Esophagus squamous epithelium (tissue), 5 donors: ENCODE data around the gene APBA2. TPM values are rescaled to one million over a fixed set of nuclear protein-coding genes. Genes with fewer than 3 reads are reported as not detected.

ENCODE experiments used
- DNase-seq: peaks from one replicate; lab custom pipeline; 2025; lab: John Stamatoyannopoulos, UW
- H3K27ac ChIP-seq, 4 donors: fragments of 200-600 bp; sonication (generic); one replicate each; pipeline ENCODE4 v1.5.1; 2016 to 2019; ENCODE audit warnings: mild to moderate bottlenecking in 1 of 4
- H3K27me3 ChIP-seq, 4 donors: fragments of 200-600 bp; sonication (generic); 1 replicate in 3 of 4; 2 replicates in 1 of 4; pipeline versions ENCODE4 v1.5.1 to v1.6.0; 2017 to 2021; ENCODE audit warnings: antibody characterized with exemption in 1 of 4
- H3K36me3 ChIP-seq, 3 donors: fragments of 200-600 bp; sonication (generic); one replicate each; pipeline ENCODE4 v1.5.1; 2016 to 2019
- H3K4me1 ChIP-seq, 3 donors: fragments of 200-600 bp; sonication (generic); one replicate each; pipeline ENCODE4 v1.5.1; 2017 to 2019
- H3K4me3 ChIP-seq, 4 donors: fragments of 200-600 bp; sonication (generic); 1 replicate in 3 of 4; 2 replicates in 1 of 4; pipeline ENCODE4 v1.5.1; 2016 to 2019; ENCODE audit warnings: mild to moderate bottlenecking in 2 of 4, moderate library complexity in 1 of 4
- H3K9me3 ChIP-seq, 3 donors: fragments of 200-600 bp; sonication (generic); one replicate each; pipeline ENCODE4 v1.5.1; 2016 to 2019
- POLR2A ChIP-seq, 4 donors: fragments of 450-650 bp; IDR thresholded peaks; one replicate each; pipeline ENCODE4 v1.6.1; 2017; ENCODE audit warnings: antibody characterized with exemption in 4 of 4, mild to moderate bottlenecking in 4 of 4, moderate library complexity in 3 of 4
- WGBS, 2 donors: methylation state at CpG; one replicate each; pipeline ENCODE4 v1.1.5; 2018; 5-methylcytosine and 5-hydroxymethylcytosine counted together
- intact Hi-C: fragments of 100-400 bp; cut with DNase I; formaldehyde crosslinking; loops from one replicate; pipeline ENCODE4 v1.15.0; 2022
- total RNA-seq, 4 donors: library from RNA; depleted of rRNA; stranded (reverse); fragments of >200 nt; gene quantifications; one replicate each; pipeline ENCODE4 v1.1.0, GENCODE V29; 2016
- TF ChIP-seq, protein P1 (sequence below), 6 experiments: fragments of 450-650 bp in 4 of 6; fragments of 200-600 bp in 2 of 6; sonication (generic) in 2 of 6; IDR thresholded peaks; one replicate each; pipeline ENCODE4 v1.5.1; 2016 to 2019; ENCODE audit warnings: antibody characterized with exemption in 6 of 6, mild to moderate bottlenecking in 4 of 6, moderate library complexity in 4 of 6
- donor health status: DM: yes; HTN: yes; CAD: no.

Gene APBA2
- total RNA-seq, 4 donors from 2014 or later, result 0.82 to 9.9 (median 1.6) TPM

DNA sequence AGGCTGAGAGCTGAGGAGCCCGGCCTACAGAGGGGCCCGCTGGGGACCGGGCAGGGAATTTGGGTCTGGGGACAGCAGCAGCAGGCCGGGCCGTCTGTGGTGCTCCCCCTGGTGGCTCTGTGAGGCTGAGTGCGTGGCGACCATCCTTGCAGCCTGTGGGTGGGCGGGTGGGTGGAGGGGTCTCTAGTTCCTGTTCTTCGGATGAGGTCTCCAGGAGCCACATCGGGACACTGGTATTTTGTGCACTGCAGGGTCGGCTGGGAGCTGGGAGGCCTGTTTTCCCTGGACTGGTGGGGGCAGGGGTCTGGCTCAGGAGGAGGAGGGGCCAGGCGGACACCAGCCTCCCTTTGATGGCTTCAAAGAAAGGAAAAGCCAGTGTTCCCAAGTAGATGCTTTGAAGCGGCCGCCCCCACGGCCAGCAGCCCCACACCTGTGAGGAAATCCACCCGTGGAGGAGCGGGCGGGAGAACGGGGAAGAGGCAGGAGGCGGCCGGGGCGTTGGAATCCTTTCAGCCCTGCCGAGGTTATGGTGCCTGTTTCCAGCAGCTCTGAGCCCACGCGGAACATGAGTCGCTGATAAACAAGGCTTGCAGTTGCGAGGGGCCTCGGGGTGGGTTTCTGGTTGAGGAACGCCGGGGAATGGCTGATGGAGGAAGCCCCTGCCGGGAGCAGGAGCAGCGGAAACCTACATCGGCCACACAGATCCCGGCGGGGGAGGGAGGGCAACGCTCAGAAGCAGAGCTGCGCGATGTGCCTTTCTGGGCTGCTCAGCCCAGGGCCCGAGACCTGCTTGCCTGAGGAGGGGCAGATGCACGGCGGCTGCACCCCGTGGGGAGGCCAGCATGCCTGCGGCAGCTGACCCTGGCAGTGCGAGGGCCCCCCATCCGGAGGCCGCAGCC is 229.6 kb downstream of the APBA2 start:
- peak overlapping the region in 3 of 4 donors; percentile 27 to 58 (median 36) for H3K4me3 ChIP-seq
- DNase-seq, result no peak
- WGBS, 2 donors, result 1 to 2% methylated on average over 20 to 30 of the region's 46 CpGs

DNA sequence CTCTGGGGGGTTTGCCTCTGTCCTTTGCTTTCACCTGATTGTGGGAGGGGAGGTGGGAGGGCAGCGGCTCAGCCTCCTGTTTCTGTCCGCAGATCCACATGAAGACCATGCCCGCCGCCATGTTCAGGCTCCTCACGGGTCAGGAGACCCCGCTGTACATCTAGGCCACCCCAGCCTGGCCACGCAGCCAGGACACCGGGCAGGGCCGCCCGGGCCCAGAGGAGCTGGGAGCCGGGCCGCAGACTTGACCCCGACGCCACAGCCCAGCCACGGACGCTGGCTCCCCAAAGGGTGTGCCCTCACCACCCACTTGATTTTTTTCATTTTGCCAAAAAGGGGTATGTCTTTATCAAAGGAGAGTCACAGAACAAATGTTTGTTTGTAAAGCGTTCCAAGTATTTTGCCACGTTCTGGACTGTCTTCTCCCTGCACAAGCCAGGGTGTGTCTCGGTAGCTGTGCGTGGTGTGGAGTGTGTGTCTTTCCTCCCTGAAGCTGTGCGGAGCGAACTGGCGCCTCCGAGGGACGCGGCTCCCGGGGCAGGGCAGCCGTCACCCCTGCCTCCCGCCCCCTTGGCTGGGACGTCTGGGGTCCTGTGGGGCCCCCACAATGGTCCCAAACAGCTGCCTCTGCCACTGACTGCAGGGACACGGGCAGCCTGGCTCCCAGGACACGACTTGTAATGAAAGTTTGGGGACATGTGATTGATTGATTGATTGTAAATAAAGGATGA is 231.4 kb downstream of the APBA2 start:
- Histone ChIP-seq H3K4me3 (no peak overlapping the region), H3K36me3 (no peaks in the 10 kb centered on the region), H3K27ac (no peak overlapping the region), H3K9me3 (no peaks in the 10 kb centered on the region), H3K4me1 (peaks cover 3 to 12% (median 4%) of the 10 kb centered on the region in 3 donors), H3K27me3 (peaks cover 0 to 24% (median 0%) of the 10 kb centered on the region in 4 donors)
- WGBS, 2 donors, result 80 to 81% methylated on average over 18 to 21 of the region's 32 CpGs
- intact Hi-C loops, result no loop called here
- no peak for DNase-seq
- TF ChIP-seq, protein P1, sequence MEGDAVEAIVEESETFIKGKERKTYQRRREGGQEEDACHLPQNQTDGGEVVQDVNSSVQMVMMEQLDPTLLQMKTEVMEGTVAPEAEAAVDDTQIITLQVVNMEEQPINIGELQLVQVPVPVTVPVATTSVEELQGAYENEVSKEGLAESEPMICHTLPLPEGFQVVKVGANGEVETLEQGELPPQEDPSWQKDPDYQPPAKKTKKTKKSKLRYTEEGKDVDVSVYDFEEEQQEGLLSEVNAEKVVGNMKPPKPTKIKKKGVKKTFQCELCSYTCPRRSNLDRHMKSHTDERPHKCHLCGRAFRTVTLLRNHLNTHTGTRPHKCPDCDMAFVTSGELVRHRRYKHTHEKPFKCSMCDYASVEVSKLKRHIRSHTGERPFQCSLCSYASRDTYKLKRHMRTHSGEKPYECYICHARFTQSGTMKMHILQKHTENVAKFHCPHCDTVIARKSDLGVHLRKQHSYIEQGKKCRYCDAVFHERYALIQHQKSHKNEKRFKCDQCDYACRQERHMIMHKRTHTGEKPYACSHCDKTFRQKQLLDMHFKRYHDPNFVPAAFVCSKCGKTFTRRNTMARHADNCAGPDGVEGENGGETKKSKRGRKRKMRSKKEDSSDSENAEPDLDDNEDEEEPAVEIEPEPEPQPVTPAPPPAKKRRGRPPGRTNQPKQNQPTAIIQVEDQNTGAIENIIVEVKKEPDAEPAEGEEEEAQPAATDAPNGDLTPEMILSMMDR (IDR thresholded peaks at IDR 0.05), result no peak
- no peak for TF ChIP-seq POLR2A (IDR thresholded peaks at IDR 0.05)

More for the DNA sequence above, 229.6 kb downstream of the APBA2 start:
- intact Hi-C loops, result no loop called here
- no peak for TF ChIP-seq POLR2A (IDR thresholded peaks at IDR 0.05)
- TF ChIP-seq, protein P1 (IDR thresholded peaks at IDR 0.05), result no peak
- H3K4me1 ChIP-seq, result peaks cover 3 to 12% (median 4%) of the 10 kb centered on the region in 3 donors
- no peaks in the 10 kb centered on the region for H3K9me3 ChIP-seq
- peaks cover 0 to 27% (median 0%) of the 10 kb centered on the region in 4 donors for H3K27me3 ChIP-seq
- H3K36me3 ChIP-seq, result no peaks in the 10 kb centered on the region
- H3K27ac ChIP-seq, result no peak overlapping the region

DNA sequence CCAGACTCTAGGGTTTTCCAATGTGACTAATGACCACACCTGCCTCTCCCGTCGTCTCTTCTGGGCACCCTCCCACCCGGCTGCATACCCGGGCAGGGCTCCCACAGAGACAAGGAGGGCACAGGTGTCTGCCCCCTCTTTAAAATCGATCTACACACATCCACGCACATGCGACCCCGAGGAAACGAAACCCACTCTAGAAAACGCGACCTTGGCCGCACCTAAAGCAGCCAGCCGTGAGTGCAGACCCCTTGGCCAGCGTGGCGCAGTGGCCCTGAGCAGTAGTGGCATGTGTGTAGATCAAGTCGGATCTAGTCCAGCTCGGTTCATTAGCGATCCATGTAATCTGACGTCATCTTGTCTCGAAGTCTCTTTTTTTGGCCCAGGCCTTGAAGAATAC is 232.0 kb downstream of the APBA2 start:
- H3K27ac ChIP-seq, result no peak overlapping the region
- 62 to 70% methylated on average over 15 to 16 of the region's 20 CpGs for WGBS, 2 donors
- no peaks in the 10 kb centered on the region for H3K9me3 ChIP-seq
- peaks cover 0 to 21% (median 0%) of the 10 kb centered on the region in 4 donors for H3K27me3 ChIP-seq
- intact Hi-C loops, result no loop called here
- no peak for TF ChIP-seq POLR2A (IDR thresholded peaks at IDR 0.05)
- TF ChIP-seq, protein P1 (IDR thresholded peaks at IDR 0.05), result no peak
- no peak for DNase-seq
- no peak overlapping the region for H3K4me3 ChIP-seq
- peaks cover 3 to 12% (median 4%) of the 10 kb centered on the region in 3 donors for H3K4me1 ChIP-seq
- H3K36me3 ChIP-seq, result no peaks in the 10 kb centered on the region

DNA sequence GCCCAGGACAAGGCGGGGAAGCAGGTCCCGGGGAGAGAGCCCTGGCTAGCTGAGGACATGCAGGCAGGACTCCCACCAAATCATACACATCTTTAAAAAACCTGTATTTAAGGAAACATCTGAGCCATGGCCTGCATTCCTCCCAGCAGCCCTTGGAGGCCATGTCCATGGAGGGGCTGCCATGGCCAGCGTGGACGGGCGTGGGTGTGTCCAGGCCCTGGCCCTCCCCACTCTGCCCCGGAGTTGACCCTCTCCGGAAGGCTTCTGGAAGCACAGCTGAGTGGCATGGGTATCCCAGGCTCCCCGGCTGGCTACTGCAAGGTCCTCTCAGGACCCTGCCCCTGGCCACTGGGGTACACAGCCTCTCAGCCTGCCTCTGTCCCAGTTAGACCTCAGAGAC is 234.1 kb downstream of the APBA2 start:
- Histone ChIP-seq H3K4me1 (peaks cover 2 to 11% (median 4%) of the 10 kb centered on the region in 3 donors), H3K36me3 (no peaks in the 10 kb centered on the region), H3K9me3 (no peaks in the 10 kb centered on the region), H3K4me3 (no peak overlapping the region), H3K27me3 (peaks cover 0 to 13% (median 0%) of the 10 kb centered on the region in 4 donors), H3K27ac (no peak overlapping the region)
- TF ChIP-seq, protein P1 (IDR thresholded peaks at IDR 0.05), result no peak
- TF ChIP-seq POLR2A (IDR thresholded peaks at IDR 0.05), result no peak
- 53 to 59% methylated on average over 5 to 7 of the region's 8 CpGs for WGBS, 2 donors
- intact Hi-C loops, result loop anchor here (10.0 kb wide), 1 partner anchor 55 kb away; no protein-coding TSS in a partner anchor
- DNase-seq, result no peak
